Neuronal stem cell (in vitro differentiated cells): ENCODE data around the gene ABCC4.
A peak's percentile ranks its signal among the peaks of the same experiment; 100 is the strongest.

ENCODE experiments used
- DNase-seq: peaks from one replicate; pipeline ENCODE4 v3.0.0-alpha.2; 2013; ENCODE audit warnings: low spot score
- H2AFZ ChIP-seq: one replicate; pipeline ENCODE4 v1.6.1; 2013; ENCODE audit warnings: mild to moderate bottlenecking, low read length, inconsistent platforms
- H2AK5ac ChIP-seq: 2 replicates; pipeline ENCODE4 v1.6.1; 2013; ENCODE audit warnings: low read depth, mild to moderate bottlenecking, inconsistent platforms, low read length, moderate library complexity, mixed read lengths
- H2BK120ac ChIP-seq: 2 replicates; pipeline ENCODE4 v1.6.1; 2013; ENCODE audit warnings: low read depth, mild to moderate bottlenecking, inconsistent platforms, low read length, moderate library complexity, mixed read lengths
- H2BK12ac ChIP-seq: one replicate; pipeline ENCODE4 v1.6.1; 2013; ENCODE audit warnings: low read length, inconsistent platforms
- H2BK15ac ChIP-seq: 2 replicates; pipeline ENCODE4 v1.6.1; 2013; ENCODE audit warnings: mild to moderate bottlenecking, low read length, inconsistent platforms, mixed read lengths
- H2BK5ac ChIP-seq: one replicate; pipeline ENCODE4 v1.6.1; 2013; ENCODE audit warnings: inconsistent platforms, mild to moderate bottlenecking, low read length, moderate library complexity
- H3K14ac ChIP-seq: one replicate; pipeline ENCODE4 v1.6.1; 2013; ENCODE audit warnings: low read length, inconsistent platforms
- H3K18ac ChIP-seq: 2 replicates; pipeline ENCODE4 v1.6.1; 2013; ENCODE audit warnings: low read length, inconsistent platforms
- H3K23ac ChIP-seq: 2 replicates; pipeline ENCODE4 v1.6.1; 2013; ENCODE audit warnings: low read depth, mild to moderate bottlenecking, mixed read lengths, low read length, inconsistent platforms; ENCODE audit not compliant: poor library complexity
- H3K27ac ChIP-seq: replicated peaks from 3 replicates; pipeline ENCODE4 v1.5.1; 2013; ENCODE audit warnings: low read length, inconsistent platforms
- H3K27me3 ChIP-seq, 3 experiments: 2 replicates each; pipeline ENCODE4 v1.6.1; 2013; ENCODE audit warnings: low read length in 3 of 3, mild to moderate bottlenecking in 2 of 3, inconsistent platforms in 1 of 3, low read depth in 1 of 3, mixed read lengths in 1 of 3, moderate library complexity in 1 of 3; ENCODE audit not compliant: control insufficient read depth in 3 of 3, insufficient read depth in 3 of 3
- H3K36me3 ChIP-seq, 2 donors: replicated peaks in 1 of 2; 2 replicates each; pipeline ENCODE4 v1.6.1; 2013; ENCODE audit warnings: low read length in 2 of 2; ENCODE audit not compliant: control insufficient read depth in 2 of 2, insufficient read depth in 2 of 2
- H3K4ac ChIP-seq: 2 replicates; pipeline ENCODE4 v1.6.1; 2013; ENCODE audit warnings: inconsistent platforms, mild to moderate bottlenecking, low read length, moderate library complexity
- H3K4me1 ChIP-seq, 2 donors: 1 replicate in 1 of 2; 2 replicates in 1 of 2; pipeline ENCODE4 v1.6.1; 2013; ENCODE audit warnings: low read length in 2 of 2, low read depth in 1 of 2; ENCODE audit not compliant: control insufficient read depth in 2 of 2, insufficient read depth in 1 of 2
- H3K4me2 ChIP-seq: one replicate; pipeline ENCODE4 v1.6.1; 2013; ENCODE audit warnings: mild to moderate bottlenecking, low read length, inconsistent platforms; ENCODE audit not compliant: insufficient read depth, poor library complexity, severe bottlenecking
- H3K4me3 ChIP-seq, 2 donors: 2 replicates each; pipeline ENCODE4 v1.5.1; 2013; ENCODE audit warnings: low read length in 2 of 2, mild to moderate bottlenecking in 2 of 2, inconsistent platforms in 1 of 2, moderate library complexity in 1 of 2
- H3K79me1 ChIP-seq: one replicate; pipeline ENCODE4 v1.6.1; 2013; ENCODE audit warnings: low read depth, mild to moderate bottlenecking, inconsistent platforms, low read length, moderate library complexity
- H3K9ac ChIP-seq: one replicate; pipeline ENCODE4 v1.6.1; 2013; ENCODE audit warnings: mild to moderate bottlenecking, low read depth, low read length, inconsistent platforms; ENCODE audit not compliant: poor library complexity
- H3K9me3 ChIP-seq, 2 donors: replicated peaks in 1 of 2; 2 replicates each; pipeline versions ENCODE3 to v1.6.1; 2013; ENCODE audit warnings: low read length in 2 of 2, mild to moderate bottlenecking in 2 of 2, inconsistent platforms in 1 of 2, low read depth in 1 of 2, mixed read lengths in 1 of 2, moderate library complexity in 1 of 2; ENCODE audit not compliant: control insufficient read depth in 2 of 2, insufficient read depth in 1 of 2
- H4K8ac ChIP-seq: one replicate; pipeline ENCODE4 v1.6.1; 2013; ENCODE audit warnings: low read depth, mild to moderate bottlenecking, inconsistent platforms, low read length, moderate library complexity
- H4K91ac ChIP-seq: one replicate; pipeline ENCODE4 v1.6.1; 2013; ENCODE audit warnings: low read length, low read depth, mild to moderate bottlenecking, inconsistent platforms; ENCODE audit not compliant: poor library complexity
- WGBS, 2 donors: extraction: QIAGEN DNeasy Blood & Tissue Kit; methylation state at CpG; one replicate each; pipeline ENCODE4 v1.1.7; 2013; ENCODE audit warnings: missing lambda C conversion rate in 2 of 2, mixed read lengths in 1 of 2; ENCODE audit not compliant: insufficient read length in 2 of 2, insufficient replicate concordance in 1 of 2; ENCODE audit errors: extremely low coverage in 2 of 2; 5-methylcytosine and 5-hydroxymethylcytosine counted together

The ABCC4 gene

GRCh38 chr13:95243207-95243606 lies 58.0 kb downstream of the ABCC4 start:
- H3K18ac ChIP-seq, result no peak overlapping the region
- no peak overlapping the region for H4K8ac ChIP-seq
- no peak overlapping the region for H3K4ac ChIP-seq
- H3K4me2 ChIP-seq, result no peak overlapping the region
- H3K4me1 ChIP-seq, result no peaks in the 10 kb centered on the region
- H3K14ac ChIP-seq, result no peak overlapping the region
- WGBS, 2 donors, result no CpG with 5 or more reads among the region's 7 CpGs
- H3K23ac ChIP-seq, result no peak overlapping the region
- no peak overlapping the region for H2AFZ ChIP-seq
- no peak for DNase-seq
- H3K9ac ChIP-seq, result no peak overlapping the region
- no peaks in the 10 kb centered on the region for H3K79me1 ChIP-seq
- no peak overlapping the region for H2BK120ac ChIP-seq
- H2BK12ac ChIP-seq, result no peak overlapping the region
- no peak overlapping the region for H3K4me3 ChIP-seq
- H3K9me3 ChIP-seq, result no peaks in the 10 kb centered on the region
- H3K36me3 ChIP-seq, result peaks cover 0 to 6% of the 10 kb centered on the region in 2 donors
- no peak overlapping the region for H4K91ac ChIP-seq
- H2AK5ac ChIP-seq, result no peak overlapping the region
- no peak overlapping the region for H3K27ac ChIP-seq
- no peak overlapping the region for H2BK15ac ChIP-seq
- H3K27me3 ChIP-seq, result no peaks in the 10 kb centered on the region
- peak overlapping the region; percentile 47 for H2BK5ac ChIP-seq

DNA sequence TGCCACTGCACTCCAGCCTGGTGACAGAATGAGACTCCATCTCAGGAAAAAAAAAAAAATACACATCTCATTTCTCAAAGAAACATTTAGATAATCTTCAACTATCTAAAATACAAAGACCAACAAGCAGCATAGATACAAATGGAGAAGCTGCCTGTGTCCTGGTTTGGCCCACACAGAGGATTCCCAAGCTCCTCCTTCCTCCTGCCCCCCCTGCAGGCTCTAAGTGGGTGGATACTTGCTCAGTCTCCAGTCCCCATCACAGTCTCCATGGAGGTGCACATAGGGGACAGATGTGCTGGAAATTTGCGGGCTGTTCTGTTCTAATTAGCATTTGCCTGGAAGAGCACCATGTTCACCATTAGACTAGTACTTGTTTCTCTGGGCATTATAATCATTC lies 59.9 kb downstream of the ABCC4 start:
- Histone ChIP-seq H2AFZ (no peak overlapping the region), H3K4me3 (no peak overlapping the region), H3K9ac (no peak overlapping the region), H2BK120ac (no peak overlapping the region), H2AK5ac (no peak overlapping the region), H2BK12ac (no peak overlapping the region), H3K79me1 (no peaks in the 10 kb centered on the region), H3K4me2 (no peak overlapping the region), H3K18ac (no peak overlapping the region), H3K9me3 (no peaks in the 10 kb centered on the region), H3K36me3 (peaks cover 0 to 6% of the 10 kb centered on the region in 2 donors), H3K4ac (no peak overlapping the region), H3K4me1 (no peaks in the 10 kb centered on the region), H3K14ac (no peak overlapping the region), H3K23ac (no peak overlapping the region), H4K8ac (no peak overlapping the region), H3K27me3 (no peaks in the 10 kb centered on the region), H4K91ac (no peak overlapping the region), H3K27ac (no peak overlapping the region), H2BK5ac (no peak overlapping the region), H2BK15ac (no peak overlapping the region)
- no CpG with 5 or more reads among the region's 1 CpG for WGBS, 2 donors
- DNase-seq, result no peak

DNA sequence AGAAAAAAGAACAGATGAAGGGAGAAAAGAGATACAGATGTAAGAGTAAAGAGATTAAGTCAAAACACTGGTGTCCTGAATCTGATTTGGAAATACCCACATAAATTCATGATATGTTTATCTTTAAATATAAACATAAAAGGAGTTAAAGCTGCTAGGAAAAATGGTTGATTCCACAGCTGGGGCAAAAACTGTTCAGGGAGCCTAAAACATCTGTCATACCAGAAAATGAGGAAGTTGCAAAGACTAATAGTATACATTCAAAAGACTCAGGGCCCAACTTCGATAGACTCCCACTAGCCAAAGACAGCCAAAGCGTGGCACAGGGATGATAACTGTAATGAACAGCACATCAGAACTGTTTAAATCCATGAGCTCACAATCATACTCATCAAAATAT lies 62.0 kb downstream of the ABCC4 start:
- Histone ChIP-seq H2BK15ac (no peak overlapping the region), H3K23ac (no peak overlapping the region)

GRCh38 chr13:95237310-95237870 lies 63.9 kb downstream of the ABCC4 start:
- Histone ChIP-seq H3K4me1 (no peaks in the 10 kb centered on the region), H2BK12ac (no peak overlapping the region), H3K79me1 (no peaks in the 10 kb centered on the region), H2BK120ac (no peak overlapping the region), H3K36me3 (no peaks in the 10 kb centered on the region), H3K4me2 (no peak overlapping the region), H2AFZ (no peak overlapping the region), H2BK15ac (no peak overlapping the region), H4K91ac (no peak overlapping the region), H3K4ac (no peak overlapping the region), H3K27ac (no peak overlapping the region), H3K9ac (no peak overlapping the region), H2BK5ac (no peak overlapping the region), H3K14ac (no peak overlapping the region), H4K8ac (no peak overlapping the region), H3K23ac (no peak overlapping the region), H2AK5ac (no peak overlapping the region), H3K9me3 (no peaks in the 10 kb centered on the region), H3K27me3 (no peaks in the 10 kb centered on the region), H3K4me3 (no peak overlapping the region), H3K18ac (no peak overlapping the region)
- no peak for DNase-seq
- WGBS, 2 donors, result 100% methylated on average over 1 of the region's 7 CpGs; no CpG with 5 or more reads in 1 of the 2 donors

More for the DNA sequence above, 62.0 kb downstream of the ABCC4 start:
- no CpG with 5 or more reads among the region's 2 CpGs for WGBS, 2 donors
- Histone ChIP-seq H4K8ac (no peak overlapping the region), H2AK5ac (no peak overlapping the region), H3K27ac (no peak overlapping the region), H3K4ac (no peak overlapping the region), H3K4me3 (no peak overlapping the region), H2BK5ac (no peak overlapping the region), H4K91ac (no peak overlapping the region), H2BK12ac (no peak overlapping the region), H3K79me1 (no peaks in the 10 kb centered on the region), H3K18ac (no peak overlapping the region), H3K4me2 (no peak overlapping the region), H3K14ac (no peak overlapping the region), H3K9ac (no peak overlapping the region), H2AFZ (no peak overlapping the region), H3K27me3 (no peaks in the 10 kb centered on the region), H3K4me1 (no peaks in the 10 kb centered on the region), H3K36me3 (no peaks in the 10 kb centered on the region), H3K9me3 (no peaks in the 10 kb centered on the region), H2BK120ac (no peak overlapping the region)
- no peak for DNase-seq
